ENCODE results near the gene NDST3.

DNA sequence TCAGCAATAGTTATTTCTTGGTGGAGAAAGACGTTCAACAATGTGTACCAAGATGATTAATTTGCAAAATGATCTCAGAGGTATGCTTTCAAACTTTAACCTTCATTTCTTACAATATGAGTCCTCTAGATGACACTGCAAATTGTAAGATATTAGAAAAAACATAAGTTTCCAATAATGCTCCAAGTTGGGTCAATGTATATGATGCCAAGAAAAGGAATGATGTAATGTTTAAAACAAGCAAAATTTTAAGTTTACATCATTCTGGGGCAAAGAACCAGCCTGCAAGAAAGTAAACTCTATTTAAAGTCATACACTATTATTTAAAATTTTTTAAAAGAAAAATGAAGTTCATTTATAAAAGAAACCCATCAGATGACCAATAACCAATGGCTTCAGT, 262.4 kb downstream of the NDST3 start:
- TF ChIP-seq POLR2A (IDR thresholded peaks at IDR 0.05; ENCODE audit: low read depth, low read length) (no peak), TAF1 (IDR thresholded peaks at IDR 0.05; ENCODE audit: borderline replicate concordance, low read depth, low read length) (no peak), POLR2AphosphoS5 (IDR thresholded peaks at IDR 0.05; ENCODE audit: low read depth, low read length) (no peak)

Data from GM12892 (cell line).